Keratinocyte (primary cell): ENCODE measurements around the gene PIK3CG. TPM values are rescaled to one million over a fixed set of nuclear protein-coding genes. Genes with fewer than 3 reads are reported as not detected.

ENCODE experiments used
- DNase-seq: peaks from one replicate; pipeline ENCODE4 v3.0.0-alpha.2; 2011; ENCODE audit warnings: low read depth, missing footprints, low spot score
- FAIRE-seq: peaks from 2 replicates; lab custom pipeline; 2011; peaks lifted over from hg19 to GRCh38; lab: Jason Lieb, UNC
- H2AFZ ChIP-seq: 2 replicates; pipeline ENCODE4 v1.6.0; 2012; ENCODE audit warnings: low read length, control low read depth, inconsistent platforms; ENCODE audit not compliant: control insufficient read depth
- H3K27ac ChIP-seq: 2 replicates; pipeline ENCODE4 v1.5.1; 2011; ENCODE audit warnings: low read length; ENCODE audit not compliant: control insufficient read depth, insufficient read depth
- H3K27me3 ChIP-seq: 3 replicates; pipeline ENCODE4 v1.6.0; 2011; ENCODE audit warnings: low read length; ENCODE audit not compliant: control insufficient read depth, insufficient read depth; ENCODE audit errors: extremely low read depth
- H3K36me3 ChIP-seq, 2 experiments: 2 replicates in 1 of 2; 3 replicates in 1 of 2; pipeline ENCODE4 v1.5.1; 2011; ENCODE audit warnings: low read length in 2 of 2, mild to moderate bottlenecking in 1 of 2; ENCODE audit not compliant: control insufficient read depth in 2 of 2, insufficient read depth in 2 of 2; ENCODE audit errors: extremely low read depth in 1 of 2
- H3K4me1 ChIP-seq: 3 replicates; pipeline ENCODE4 v1.5.1; 2011; ENCODE audit warnings: low read length; ENCODE audit not compliant: control insufficient read depth, insufficient read depth; ENCODE audit errors: extremely low read depth
- H3K4me2 ChIP-seq: 3 replicates; pipeline ENCODE4 v1.6.0; 2011; ENCODE audit warnings: low read depth, low read length; ENCODE audit not compliant: control insufficient read depth, insufficient read depth; ENCODE audit errors: extremely low read depth
- H3K4me3 ChIP-seq, 3 experiments: fragments of 200-600 bp in 1 of 3; sonication (generic) in 1 of 3; 2 replicates in 2 of 3; 3 replicates in 1 of 3; pipeline ENCODE4 v1.5.1; 2011 to 2016; ENCODE audit warnings: low read length in 3 of 3, mild to moderate bottlenecking in 3 of 3, control low read depth in 2 of 3, inconsistent platforms in 1 of 3, low read depth in 1 of 3, mixed read lengths in 1 of 3, mixed run types in 1 of 3, moderate library complexity in 1 of 3; ENCODE audit not compliant: control insufficient read depth in 2 of 3, insufficient read depth in 2 of 3; ENCODE audit errors: extremely low read depth in 1 of 3
- H3K79me2 ChIP-seq: 2 replicates; pipeline ENCODE4 v1.6.0; 2012; ENCODE audit warnings: low read length; ENCODE audit not compliant: control insufficient read depth, insufficient read depth
- H3K9ac ChIP-seq: 3 replicates; pipeline ENCODE4 v1.6.0; 2011; ENCODE audit warnings: low read length; ENCODE audit not compliant: control insufficient read depth, insufficient read depth; ENCODE audit errors: extremely low read depth
- H3K9me1 ChIP-seq: 3 replicates; pipeline ENCODE4 v1.6.0; 2011; ENCODE audit warnings: low read length; ENCODE audit not compliant: control insufficient read depth, insufficient read depth; ENCODE audit errors: extremely low read depth
- H3K9me3 ChIP-seq: 2 replicates; pipeline ENCODE4 v1.5.1; 2012; ENCODE audit warnings: low read depth, low read length; ENCODE audit not compliant: control insufficient read depth
- H4K20me1 ChIP-seq: 3 replicates; pipeline ENCODE4 v1.6.0; 2011; ENCODE audit warnings: low read length; ENCODE audit not compliant: control insufficient read depth, insufficient read depth; ENCODE audit errors: extremely low read depth
- EZH2 ChIP-seq: IDR thresholded peaks from one replicate; pipeline ENCODE4 v1.6.1; 2012; ENCODE audit warnings: inconsistent platforms, mild to moderate bottlenecking, low read length, moderate library complexity
- dilution Hi-C: fragments of 300-500 bp; cut with MboI; formaldehyde crosslinking; loops from one replicate; pipeline ENCODE4 v1.7.0; 2020; ENCODE audit warnings: low sequenced_read_pairs; ENCODE audit not compliant: extremely low pct_ligation_motif_present
- polyA plus RNA-seq, 5 experiments: library from polyadenylated mRNA; depleted of rRNA in 3 of 5; stranded (reverse) in 3 of 5; stranded (forward) in 1 of 5; unstranded in 1 of 5; fragments of >200 nt; gene quantifications; 1 replicate in 1 of 5; 2 replicates in 3 of 5; 3 replicates in 1 of 5; pipeline versions ENCODE4 v1.2.1 to v1.2.3, GENCODE V29; 2011 to 2012; ENCODE audit warnings: missing spikeins in 2 of 5, low read depth in 1 of 5, low replicate concordance in 1 of 5
- TF ChIP-seq, protein P1 (sequence below), 3 experiments: IDR thresholded peaks in 1 of 3; conservative IDR thresholded peaks in 1 of 3; optimal IDR thresholded peaks in 1 of 3; 2 replicates in 2 of 3; 3 replicates in 1 of 3; pipeline versions ENCODE3 to v1.5.1; 2011; ENCODE audit warnings: low read length in 3 of 3, mild to moderate bottlenecking in 3 of 3, moderate library complexity in 2 of 3, control low read depth in 1 of 3, inconsistent platforms in 1 of 3; ENCODE audit not compliant: insufficient read depth in 2 of 3; ENCODE audit errors: extremely low read depth in 1 of 3

Gene PIK3CG
- polyA plus RNA-seq, 1 donor (not counting 4 experiments of a cell fraction or from before 2014, with no cell fraction given), result not detected

DNA sequence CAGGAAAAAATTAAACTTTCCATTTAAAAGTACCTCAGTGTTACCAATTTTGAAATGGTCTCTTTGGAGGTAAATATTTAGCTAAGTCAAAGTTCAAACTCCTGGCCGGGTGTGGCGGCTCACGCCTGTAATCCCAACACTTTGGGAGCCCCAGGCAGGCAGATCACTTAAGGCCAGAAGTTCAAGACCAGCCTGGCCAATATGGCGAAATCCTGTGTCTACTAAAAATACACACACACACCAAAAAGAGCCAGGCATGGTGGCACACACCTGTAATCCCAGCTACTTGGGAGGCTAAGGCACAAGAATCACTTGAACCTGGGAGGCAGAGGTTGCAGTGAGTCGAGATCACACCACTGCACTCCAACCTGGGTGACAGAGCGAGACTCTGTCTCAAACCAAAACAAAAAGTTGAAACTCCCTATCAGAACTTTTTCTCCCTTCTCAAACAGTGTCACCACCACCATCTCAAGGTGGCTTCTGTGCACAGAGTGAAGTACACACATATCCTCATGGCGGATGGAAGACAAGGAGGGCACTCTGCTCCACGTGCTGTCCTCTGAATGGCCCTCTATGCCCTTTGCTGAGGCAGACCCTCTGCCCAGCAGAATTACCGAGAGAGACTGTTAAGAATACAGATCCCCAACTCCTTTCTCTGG is 11.7 kb upstream of the PIK3CG start:
- no peaks in the 10 kb centered on the region for H3K4me1 ChIP-seq
- no peak for DNase-seq
- no peak overlapping the region for H3K4me3 ChIP-seq
- dilution Hi-C loops, result no loop called here
- no peak overlapping the region for H2AFZ ChIP-seq
- H4K20me1 ChIP-seq, result no peaks in the 10 kb centered on the region
- no peak overlapping the region for H3K27ac ChIP-seq
- H3K9me1 ChIP-seq, result no peaks in the 10 kb centered on the region
- H3K27me3 ChIP-seq, result no peaks in the 10 kb centered on the region
- no peak overlapping the region for H3K9ac ChIP-seq
- TF ChIP-seq EZH2, result no peak
- TF ChIP-seq, protein P1, sequence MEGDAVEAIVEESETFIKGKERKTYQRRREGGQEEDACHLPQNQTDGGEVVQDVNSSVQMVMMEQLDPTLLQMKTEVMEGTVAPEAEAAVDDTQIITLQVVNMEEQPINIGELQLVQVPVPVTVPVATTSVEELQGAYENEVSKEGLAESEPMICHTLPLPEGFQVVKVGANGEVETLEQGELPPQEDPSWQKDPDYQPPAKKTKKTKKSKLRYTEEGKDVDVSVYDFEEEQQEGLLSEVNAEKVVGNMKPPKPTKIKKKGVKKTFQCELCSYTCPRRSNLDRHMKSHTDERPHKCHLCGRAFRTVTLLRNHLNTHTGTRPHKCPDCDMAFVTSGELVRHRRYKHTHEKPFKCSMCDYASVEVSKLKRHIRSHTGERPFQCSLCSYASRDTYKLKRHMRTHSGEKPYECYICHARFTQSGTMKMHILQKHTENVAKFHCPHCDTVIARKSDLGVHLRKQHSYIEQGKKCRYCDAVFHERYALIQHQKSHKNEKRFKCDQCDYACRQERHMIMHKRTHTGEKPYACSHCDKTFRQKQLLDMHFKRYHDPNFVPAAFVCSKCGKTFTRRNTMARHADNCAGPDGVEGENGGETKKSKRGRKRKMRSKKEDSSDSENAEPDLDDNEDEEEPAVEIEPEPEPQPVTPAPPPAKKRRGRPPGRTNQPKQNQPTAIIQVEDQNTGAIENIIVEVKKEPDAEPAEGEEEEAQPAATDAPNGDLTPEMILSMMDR (optimal IDR thresholded peaks at IDR 0.05 in 1 of 3, IDR thresholded peaks at IDR 0.05 in 1 of 3, conservative IDR thresholded peaks at IDR 0.05 in 1 of 3; ENCODE audit: extremely low read depth in 1 of 3, insufficient read depth in 2 of 3, low read length in 3 of 3), result no peak
- H3K36me3 ChIP-seq, result no peaks in the 10 kb centered on the region
- H3K9me3 ChIP-seq, result no peaks in the 10 kb centered on the region
- H3K4me2 ChIP-seq, result no peak overlapping the region
- FAIRE-seq, result no peak
- H3K79me2 ChIP-seq, result no peaks in the 10 kb centered on the region

- Histone ChIP-seq H3K27ac (no peak overlapping the region), H2AFZ (no peak overlapping the region), H3K4me1 (no peaks in the 10 kb centered on the region), H3K79me2 (no peaks in the 10 kb centered on the region), H3K4me2 (no peak overlapping the region), H3K9me3 (no peaks in the 10 kb centered on the region), H3K9ac (no peak overlapping the region), H4K20me1 (no peaks in the 10 kb centered on the region), H3K36me3 (no peaks in the 10 kb centered on the region), H3K27me3 (no peaks in the 10 kb centered on the region), H3K4me3 (no peak overlapping the region), H3K9me1 (no peaks in the 10 kb centered on the region)
- DNase-seq (no peak), FAIRE-seq (no peak)
- dilution Hi-C loops, result no loop called here
- TF ChIP-seq EZH2, result no peak
- TF ChIP-seq, protein P1 (optimal IDR thresholded peaks at IDR 0.05 in 1 of 3, IDR thresholded peaks at IDR 0.05 in 1 of 3, conservative IDR thresholded peaks at IDR 0.05 in 1 of 3; ENCODE audit: extremely low read depth in 1 of 3, insufficient read depth in 2 of 3, low read length in 3 of 3), result no peak
These were observed 9.4 kb upstream of the PIK3CG start for GRCh38 chr7:106855540-106856132.
